Natural killer cell (primary cell): ENCODE measurements around the gene CIAO3. TPM values are rescaled to one million over a fixed set of nuclear protein-coding genes. Genes with fewer than 3 reads are reported as not detected.

Experiments
- ATAC-seq, 3 donors: fragments of 150-1000 bp in 2 of 3; fragments of 200-7000 bp in 1 of 3; cut with Tn5 transposase; 1 replicate in 1 of 3; 2 replicates in 2 of 3; pipeline ENCODE4 v1.10.0; 2021; ENCODE audit warnings: mild to moderate bottlenecking in 2 of 3, moderate library complexity in 2 of 3
- DNase-seq, 2 donors: peaks; one replicate each; pipeline versions ENCODE4 v3.0.0 to v3.0.0-alpha.2; 2013 to 2021; ENCODE audit warnings: mixed read lengths in 1 of 2
- H3K27ac ChIP-seq: one replicate; pipeline ENCODE4 v1.5.1; 2013; ENCODE audit warnings: mild to moderate bottlenecking, low read length
- H3K27me3 ChIP-seq: one replicate; pipeline ENCODE4 v1.6.1; 2013; ENCODE audit warnings: low read length; ENCODE audit not compliant: control insufficient read depth, insufficient read depth
- H3K36me3 ChIP-seq: one replicate; pipeline ENCODE4 v1.6.1; 2013; ENCODE audit warnings: low read length; ENCODE audit not compliant: control insufficient read depth, insufficient read depth
- H3K4me1 ChIP-seq: one replicate; pipeline ENCODE4 v1.6.1; 2013; ENCODE audit warnings: low read length; ENCODE audit not compliant: control insufficient read depth, insufficient read depth
- H3K4me3 ChIP-seq: one replicate; pipeline ENCODE4 v1.5.1; 2013; ENCODE audit warnings: low read length
- H3K9me3 ChIP-seq: one replicate; pipeline ENCODE4 v1.6.1; 2013; ENCODE audit warnings: low read length; ENCODE audit not compliant: control insufficient read depth, insufficient read depth
- H3K27ac Mint-ChIP-seq, 2 donors: one replicate each; pipeline ENCODE4 v1.8.0; 2022; ENCODE audit warnings: mild to moderate bottlenecking in 2 of 2, mixed read lengths in 2 of 2, moderate library complexity in 1 of 2
- H3K27me3 Mint-ChIP-seq, 2 donors: one replicate each; pipeline ENCODE4 v1.8.0; 2022; ENCODE audit warnings: low read depth in 2 of 2, mixed read lengths in 2 of 2
- H3K36me3 Mint-ChIP-seq: one replicate; pipeline ENCODE4 v1.8.0; 2022; ENCODE audit warnings: mixed read lengths
- H3K4me1 Mint-ChIP-seq, 2 donors: one replicate each; pipeline ENCODE4 v1.8.0; 2022; ENCODE audit warnings: mixed read lengths in 2 of 2
- H3K4me3 Mint-ChIP-seq: one replicate; pipeline ENCODE4 v1.8.0; 2022; ENCODE audit warnings: mild to moderate bottlenecking, moderate library complexity, mixed read lengths
- H3K9me3 Mint-ChIP-seq, 2 donors: one replicate each; pipeline ENCODE4 v1.8.0; 2022; ENCODE audit warnings: mixed read lengths in 2 of 2
- CTCF ChIP-seq: fragments of 200-600 bp; IDR thresholded peaks from one replicate; pipeline ENCODE4 v1.8.0; 2022; ENCODE audit warnings: antibody characterized with exemption
- WGBS: methylation state at CpG from one replicate; pipeline ENCODE4 v1.1.7; 2013; ENCODE audit warnings: missing lambda C conversion rate; ENCODE audit not compliant: insufficient coverage; 5-methylcytosine and 5-hydroxymethylcytosine counted together
- intact Hi-C: fragments of 100-400 bp; cut with micrococcal nuclease; formaldehyde crosslinking; loops from one replicate; pipeline ENCODE4 v1.14.2; 2022
- total RNA-seq, 4 donors: library from RNA; stranded (reverse); fragments of 120-200 nt in 1 of 4; gene quantifications; one replicate each; pipeline versions ENCODE4 v1.2.3 to v1.2.4, GENCODE V29; 2013 to 2022

CIAO3 gene
- total RNA-seq, 3 donors from 2014 or later (not counting 1 experiment from before 2014, with no cell fraction given): 36.9 to 39.8 (median 37.5) TPM

GRCh38 chr16:698911-699671 is 41.7 kb downstream of the CIAO3 start:
- Histone ChIP-seq H3K9me3 (peaks cover 3% of the 10 kb centered on the region), H3K36me3 (no peaks in the 10 kb centered on the region), H3K27me3 (peaks cover 56% of the 10 kb centered on the region), H3K4me3 (no peak overlapping the region), H3K4me1 (peaks cover 42% of the 10 kb centered on the region), H3K27ac (no peak overlapping the region)
- Mint-ChIP-seq H3K36me3 (no peaks in the 10 kb centered on the region), H3K9me3 (no peaks in the 10 kb centered on the region), H3K4me3 (no peak overlapping the region), H3K27ac (no peak overlapping the region), H3K4me1 (peaks cover 4 to 5% of the 10 kb centered on the region in 2 donors), H3K27me3 (peaks cover 11 to 21% of the 10 kb centered on the region in 2 donors)
- intact Hi-C loops: no loop called here
- DNase-seq (no peak), ATAC-seq (no peak)
- 63% methylated on average over 19 of the region's 19 CpGs for WGBS
- TF ChIP-seq CTCF: no peak

- peaks cover 4 to 12% of the 10 kb centered on the region in 2 donors for H3K4me1 Mint-ChIP-seq
- H3K36me3 ChIP-seq: no peaks in the 10 kb centered on the region
- no peak overlapping the region for H3K27ac ChIP-seq
- no peaks in the 10 kb centered on the region for H3K36me3 Mint-ChIP-seq
- peak overlapping the region; percentile 38 for H3K4me3 ChIP-seq
- no peaks in the 10 kb centered on the region for H3K9me3 Mint-ChIP-seq
- TF ChIP-seq CTCF: no peak
- ATAC-seq (peak; percentile 41 to 62 (median 53)), DNase-seq (peak in 1 of 2 donors; percentile 81)
- peaks cover 0 to 17% of the 10 kb centered on the region in 2 donors for H3K27me3 Mint-ChIP-seq
- peaks cover 36% of the 10 kb centered on the region for H3K27me3 ChIP-seq
- intact Hi-C loops: no loop called here
- 2% methylated on average over 71 of the region's 71 CpGs for WGBS
- H3K27ac Mint-ChIP-seq: no peak overlapping the region
- H3K4me3 Mint-ChIP-seq: peak overlapping the region; percentile 49
- H3K4me1 ChIP-seq: peaks cover 43% of the 10 kb centered on the region
- peaks cover 3% of the 10 kb centered on the region for H3K9me3 ChIP-seq
Measured at GRCh38 chr16:695355-696089, 45.3 kb downstream of the CIAO3 start.

- TF ChIP-seq CTCF: no peak
- Mint-ChIP-seq H3K9me3 (no peaks in the 10 kb centered on the region), H3K27ac (no peak overlapping the region), H3K36me3 (no peaks in the 10 kb centered on the region), H3K4me1 (peaks cover 10 to 17% of the 10 kb centered on the region in 2 donors), H3K4me3 (no peak overlapping the region), H3K27me3 (peaks cover 0 to 14% of the 10 kb centered on the region in 2 donors)
- no peak for ATAC-seq
- H3K27ac ChIP-seq: no peak overlapping the region
- H3K4me3 ChIP-seq: peak overlapping the region; percentile 24
- intact Hi-C loops: no loop called here
- peaks cover 41% of the 10 kb centered on the region for H3K4me1 ChIP-seq
- no peak for DNase-seq
- H3K9me3 ChIP-seq: no peaks in the 10 kb centered on the region
- no peaks in the 10 kb centered on the region for H3K36me3 ChIP-seq
- WGBS: 1% methylated on average over 37 of the region's 37 CpGs
- peaks cover 32% of the 10 kb centered on the region for H3K27me3 ChIP-seq
Measured at GRCh38 chr16:694863-695354, 45.9 kb downstream of the CIAO3 start.
